GM18907 (cell line): ENCODE data around the gene TBC1D13.
"Not testable (repeated sequence)": the region's sequence is repeated elsewhere in the genome, so short reads cannot be mapped to it uniquely, and the experiment has no call there.

Experiments
- ATAC-seq: cut with Tn5 transposase; IDR thresholded peaks from one replicate; pipeline ENCODE4 v1.9.1; 2021; ENCODE audit warnings: mild to moderate bottlenecking, moderate library complexity; ENCODE audit not compliant: unreplicated experiment

The TBC1D13 gene

GRCh38 chr9:128782669-128783068 lies 4.4 kb upstream of the TBC1D13 start:
- ATAC-seq: no peak

DNA sequence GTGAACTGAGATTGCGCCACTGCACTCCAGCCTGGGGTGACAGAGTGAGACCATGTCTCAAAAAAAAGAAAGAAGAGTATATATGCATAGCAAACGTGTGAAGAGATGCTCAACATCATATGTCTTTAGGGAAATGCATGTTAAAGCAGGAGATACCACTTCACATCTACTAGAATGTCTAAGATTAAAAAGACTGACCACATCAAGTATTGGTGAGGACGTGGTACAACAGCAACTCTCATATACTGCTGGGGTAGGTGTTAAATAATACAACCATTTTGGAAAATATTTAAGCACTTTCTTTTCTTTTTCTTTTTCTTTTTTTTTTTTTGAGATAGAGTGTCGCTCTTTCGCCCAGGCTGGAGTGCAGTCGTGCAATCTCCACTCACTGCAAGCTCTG lies 1.6 kb upstream of the TBC1D13 start:
- no peak for ATAC-seq

DNA sequence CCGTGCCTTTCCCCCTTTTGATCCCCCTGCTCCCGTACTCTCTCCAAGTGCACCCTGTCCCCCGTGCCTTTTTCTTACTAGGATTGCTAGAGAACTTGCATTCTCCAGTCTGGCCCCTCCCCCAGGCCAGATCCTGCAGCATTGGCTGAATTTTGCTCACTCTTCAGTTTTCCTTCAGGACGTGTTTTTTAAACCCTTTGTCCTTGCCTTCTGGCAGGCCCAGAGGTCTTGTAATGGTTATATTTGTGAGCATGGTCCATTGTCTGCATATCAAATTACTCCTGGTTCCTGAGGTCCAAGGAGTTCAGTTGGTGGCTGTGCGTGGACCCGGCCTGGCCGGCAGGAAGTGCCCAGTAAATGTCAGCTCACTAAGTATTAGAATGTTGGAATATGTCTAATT lies 606 bp downstream of the TBC1D13 start:
- no peak for ATAC-seq

- ATAC-seq: no peak
These were observed 1.4 kb downstream of the TBC1D13 start for GRCh38 chr9:128788445-128788844.

DNA sequence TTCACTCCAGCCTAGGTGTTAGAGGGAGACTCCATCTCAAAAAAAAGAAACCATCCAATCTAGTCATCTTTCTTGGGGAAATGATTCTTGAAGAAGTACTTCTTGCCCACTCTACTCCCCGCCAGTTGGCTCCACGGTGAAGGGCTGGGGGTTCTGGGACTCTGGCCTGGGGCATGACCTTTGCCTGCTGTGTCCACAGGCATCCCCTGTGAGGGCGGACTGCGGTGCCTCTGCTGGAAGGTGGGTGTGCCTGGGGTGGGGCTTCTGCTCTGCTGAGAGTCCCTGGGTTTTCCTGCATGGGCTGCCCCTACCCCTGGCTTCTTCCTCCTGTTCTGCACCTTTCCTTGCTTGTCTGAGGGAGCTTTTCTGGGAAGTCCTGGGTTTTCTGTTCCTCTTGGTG lies 3.5 kb downstream of the TBC1D13 start:
- no peak for ATAC-seq

GRCh38 chr9:128792134-128792533 lies 5.1 kb downstream of the TBC1D13 start:
- ATAC-seq: no peak

DNA sequence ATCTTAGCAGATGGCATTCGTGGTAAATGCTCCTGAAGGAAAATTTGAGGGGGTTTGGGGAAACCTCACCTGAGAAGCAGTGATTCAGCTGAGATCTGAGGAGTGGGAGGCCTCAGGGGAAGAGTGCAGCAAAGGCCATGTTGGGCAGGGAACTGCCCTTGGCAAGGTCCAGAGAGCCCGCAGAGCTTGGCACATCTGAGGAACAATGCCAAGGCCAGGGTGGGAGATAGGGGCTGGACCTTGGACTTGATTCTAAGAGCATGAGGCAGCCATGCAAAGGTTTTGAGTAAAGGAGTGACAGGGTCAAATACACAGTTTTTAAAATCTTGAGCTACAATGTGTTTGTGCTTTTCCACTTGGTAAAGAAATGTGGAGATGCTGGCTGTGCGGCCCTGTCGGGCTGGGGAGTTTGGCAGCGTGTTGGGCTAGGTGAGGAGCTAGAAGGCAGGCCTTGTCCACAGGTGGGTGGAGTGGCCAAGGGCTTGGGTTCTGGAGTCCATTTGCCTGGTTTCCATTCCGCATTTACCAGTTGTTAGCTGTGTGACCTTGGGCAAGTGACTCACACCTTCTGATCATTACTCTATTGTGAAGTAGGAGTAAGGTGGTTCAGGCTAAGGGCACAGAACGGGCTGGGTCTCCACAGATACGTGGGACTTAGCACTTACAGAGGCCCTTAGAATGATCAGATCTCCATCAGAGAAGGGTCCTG lies 6.1 kb downstream of the TBC1D13 start:
- ATAC-seq: no peak

DNA sequence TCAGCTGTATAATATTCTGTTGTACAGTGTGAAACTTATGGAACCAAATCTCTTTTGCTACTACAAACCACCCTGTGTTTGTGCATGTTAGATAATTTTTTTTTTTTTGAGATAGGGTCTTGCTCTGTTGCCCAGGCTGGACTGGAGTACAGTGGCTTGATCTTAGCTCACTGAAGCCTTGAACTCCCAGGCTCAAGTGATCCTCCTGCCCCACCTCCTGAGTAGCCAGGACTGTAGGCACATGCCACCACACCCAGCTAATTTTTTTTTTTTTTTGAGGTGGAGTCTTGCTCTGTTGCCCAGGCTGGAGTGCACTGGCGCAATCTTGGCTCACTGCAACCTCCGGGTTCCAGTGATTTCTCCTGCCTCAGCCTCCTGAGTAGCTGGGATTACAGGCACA lies 7.9 kb downstream of the TBC1D13 start:
- not testable (repeated sequence) for ATAC-seq

- no peak for ATAC-seq
These were observed 11.8 kb downstream of the TBC1D13 start for GRCh38 chr9:128798896-128799295.

- no peak for ATAC-seq
These were observed 13.0 kb downstream of the TBC1D13 start for GRCh38 chr9:128800061-128800460.

DNA sequence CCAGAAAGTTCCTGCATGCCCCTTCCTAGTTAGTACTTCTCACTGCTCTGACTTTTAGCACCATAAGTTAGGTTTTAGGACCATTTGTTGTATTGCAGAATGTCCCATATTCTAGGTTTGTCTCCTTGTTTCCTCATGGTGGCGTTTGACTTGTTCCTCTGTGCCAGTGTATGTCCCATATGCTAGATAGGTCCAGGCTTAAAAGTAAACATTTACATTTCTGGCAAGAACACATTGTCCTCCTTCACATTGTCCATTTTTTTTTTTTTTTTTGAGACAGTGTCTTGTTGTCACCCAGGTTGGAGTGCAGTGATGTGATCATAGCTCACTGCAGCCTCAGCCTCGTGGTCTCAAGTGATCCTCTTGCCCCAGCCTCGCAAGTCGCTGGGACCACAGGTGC lies 15.4 kb downstream of the TBC1D13 start:
- ATAC-seq: no peak

GRCh38 chr9:128805661-128806060 lies 18.6 kb downstream of the TBC1D13 start:
- no peak for ATAC-seq

- ATAC-seq: no peak
These were observed 20.8 kb downstream of the TBC1D13 start for GRCh38 chr9:128807827-128808226.

- ATAC-seq: no peak
These were observed 21.5 kb downstream of the TBC1D13 start for GRCh38 chr9:128808543-128808942.

GRCh38 chr9:128809036-128809599 lies 22.1 kb downstream of the TBC1D13 start:
- ATAC-seq: no peak

DNA sequence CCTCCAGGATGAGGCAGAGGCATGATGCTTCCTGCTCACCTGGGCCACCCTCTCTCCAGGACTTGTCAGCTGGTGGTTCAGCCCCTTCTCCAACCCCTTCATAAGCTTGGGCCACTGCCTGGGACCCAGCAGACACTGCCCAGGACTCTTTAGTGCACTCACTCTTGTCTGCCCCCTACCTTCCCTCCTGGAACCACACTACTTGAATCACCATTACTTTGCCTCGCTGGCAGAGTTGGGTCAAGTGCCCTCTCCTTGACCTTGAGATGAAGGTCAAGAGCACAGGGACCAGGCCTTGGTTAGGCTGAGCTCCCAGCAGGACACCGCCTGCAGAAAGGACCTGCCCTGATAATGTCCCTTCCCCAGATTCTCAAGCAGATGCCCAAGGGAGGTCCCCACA lies 22.8 kb downstream of the TBC1D13 start:
- no peak for ATAC-seq

- ATAC-seq: no peak
These were observed 23.8 kb downstream of the TBC1D13 start for GRCh38 chr9:128810873-128811272.

- peak; percentile 78 for ATAC-seq
These were observed 31.2 kb downstream of the TBC1D13 start, which contains the start of gene ENDOG for GRCh38 chr9:128818099-128818838. ENDOG (plus strand) TSS chr9:128818500; CDS start chr9:128818685, 185 bp downstream.

DNA sequence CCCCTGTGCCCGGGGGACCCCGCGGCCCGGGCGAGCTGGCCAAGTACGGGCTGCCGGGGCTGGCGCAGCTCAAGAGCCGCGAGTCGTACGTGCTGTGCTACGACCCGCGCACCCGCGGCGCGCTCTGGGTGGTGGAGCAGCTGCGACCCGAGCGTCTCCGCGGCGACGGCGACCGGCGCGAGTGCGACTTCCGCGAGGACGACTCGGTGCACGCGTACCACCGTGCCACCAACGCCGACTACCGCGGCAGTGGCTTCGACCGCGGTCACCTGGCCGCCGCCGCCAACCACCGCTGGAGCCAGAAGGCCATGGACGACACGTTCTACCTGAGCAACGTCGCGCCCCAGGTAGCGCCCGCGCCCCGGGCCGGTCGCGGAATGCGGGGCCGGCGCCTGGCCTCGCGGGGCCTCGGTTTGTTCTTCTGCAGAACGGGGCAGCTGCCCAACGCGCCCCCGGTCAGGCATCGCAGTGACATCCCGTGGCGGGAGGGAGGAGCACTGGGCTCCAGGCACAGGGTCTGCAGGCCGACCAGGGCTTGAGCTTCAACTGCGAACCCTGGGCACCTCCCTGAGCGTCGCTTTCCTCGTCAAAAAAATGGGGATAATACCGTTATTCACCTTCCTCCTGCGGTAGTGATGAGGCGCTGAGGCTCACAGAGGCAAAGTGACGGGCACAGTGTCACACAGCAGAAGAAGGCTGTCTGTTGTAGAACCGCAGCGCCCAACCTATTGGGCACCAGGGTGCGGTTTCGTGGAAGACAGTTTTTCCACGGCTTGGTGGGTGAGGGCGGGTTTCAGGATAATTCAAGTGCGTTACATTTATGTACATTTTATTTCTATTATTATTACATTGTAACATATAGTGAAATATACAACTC lies 32.0 kb downstream of the TBC1D13 start:
- ATAC-seq: peak; percentile 27

DNA sequence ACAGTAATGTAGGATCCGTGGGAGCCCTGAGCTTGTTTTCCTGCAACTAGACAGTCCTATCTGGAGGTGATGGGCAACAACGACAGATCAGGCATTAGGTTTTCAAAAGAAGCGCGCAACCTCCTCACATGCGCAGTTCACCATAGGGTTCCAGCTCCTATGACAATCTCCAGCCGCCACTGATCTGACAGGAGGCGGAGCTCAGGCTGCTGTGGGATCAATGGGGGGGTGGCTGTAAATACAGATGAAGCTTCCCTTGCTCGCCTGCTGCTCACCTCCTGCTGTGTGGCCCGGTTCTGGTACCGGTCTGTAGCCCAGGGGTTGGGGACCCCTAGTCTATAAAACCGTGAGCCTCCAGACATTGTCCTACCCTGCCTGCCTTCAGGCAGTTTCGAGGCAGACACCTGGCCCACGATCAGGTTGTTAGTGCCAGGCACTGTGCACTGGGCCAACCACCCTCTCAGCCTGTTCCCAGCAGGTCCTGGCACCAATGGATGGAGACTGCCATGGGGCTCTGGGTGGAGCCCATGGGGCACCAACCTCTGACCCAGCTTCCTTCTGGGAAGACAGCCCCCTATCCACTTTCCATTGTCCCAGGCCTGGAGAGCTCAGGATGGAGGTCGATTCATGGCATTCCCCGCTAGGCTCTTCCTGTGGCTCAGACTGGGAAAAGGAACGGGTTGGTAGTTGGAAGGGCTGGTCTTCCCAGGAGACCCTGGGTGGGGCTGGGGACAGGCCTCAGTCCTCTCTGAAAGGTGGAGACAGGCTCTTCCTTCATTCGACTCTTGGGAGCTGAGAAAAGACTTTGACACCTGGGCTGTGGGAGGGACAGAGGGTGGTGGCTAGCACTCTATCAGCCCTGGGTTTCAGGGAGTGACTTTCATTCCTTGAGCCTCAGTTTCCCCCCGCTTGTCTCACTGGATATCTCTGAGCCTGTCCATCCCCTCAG lies 32.9 kb downstream of the TBC1D13 start:
- ATAC-seq: no peak
